Ascending aorta (tissue), 2 donors: Measurements from ENCODE around the gene DNAJB8. TPM values are rescaled to one million over a fixed set of nuclear protein-coding genes. Genes with fewer than 3 reads are reported as not detected.
A peak's percentile ranks its signal among the peaks of the same experiment; 100 is the strongest.

ENCODE experiments used
- DNase-seq, 2 donors: peaks; one replicate each; pipeline ENCODE4 v3.0.0-alpha.2; 2019; ENCODE audit warnings: low spot score in 2 of 2
- H3K27ac ChIP-seq, 2 donors: fragments of 200-600 bp; sonication (generic); one replicate each; pipeline ENCODE4 v1.5.1; 2016 to 2017; ENCODE audit warnings: mild to moderate bottlenecking in 1 of 2
- H3K27me3 ChIP-seq: fragments of 200-600 bp; sonication (generic); one replicate; pipeline ENCODE4 v1.5.1; 2017
- H3K36me3 ChIP-seq, 2 donors: fragments of 200-600 bp; sonication (generic); one replicate each; pipeline ENCODE4 v1.5.1; 2016
- H3K4me1 ChIP-seq, 2 donors: fragments of 200-600 bp; sonication (generic); one replicate each; pipeline ENCODE4 v1.5.1; 2016 to 2017; ENCODE audit warnings: mild to moderate bottlenecking in 1 of 2
- H3K4me3 ChIP-seq, 2 donors: fragments of 200-600 bp; sonication (generic); one replicate each; pipeline ENCODE4 v1.5.1; 2016 to 2017; ENCODE audit warnings: mild to moderate bottlenecking in 1 of 2
- H3K9me3 ChIP-seq, 2 donors: fragments of 200-600 bp; sonication (generic); one replicate each; pipeline ENCODE4 v1.5.1; 2016
- intact Hi-C: fragments of 100-400 bp; cut with DNase I; formaldehyde crosslinking; loops from one replicate; pipeline ENCODE4 v1.15.1; 2023
- total RNA-seq: library from RNA; depleted of rRNA; stranded (reverse); fragments of >200 nt; gene quantifications from one replicate; pipeline ENCODE4 v1.1.0, GENCODE V29; 2016
- TF ChIP-seq, protein P1 (sequence below), 3 experiments: fragments of 200-600 bp in 2 of 3; fragments of 450-650 bp in 1 of 3; sonication (generic) in 2 of 3; IDR thresholded peaks; one replicate each; pipeline ENCODE4 v1.5.1; 2016 to 2019; ENCODE audit warnings: antibody characterized with exemption in 3 of 3, mild to moderate bottlenecking in 1 of 3, moderate library complexity in 1 of 3

DNAJB8 gene
- total RNA-seq, 1 donor from 2014 or later: not detected

DNA sequence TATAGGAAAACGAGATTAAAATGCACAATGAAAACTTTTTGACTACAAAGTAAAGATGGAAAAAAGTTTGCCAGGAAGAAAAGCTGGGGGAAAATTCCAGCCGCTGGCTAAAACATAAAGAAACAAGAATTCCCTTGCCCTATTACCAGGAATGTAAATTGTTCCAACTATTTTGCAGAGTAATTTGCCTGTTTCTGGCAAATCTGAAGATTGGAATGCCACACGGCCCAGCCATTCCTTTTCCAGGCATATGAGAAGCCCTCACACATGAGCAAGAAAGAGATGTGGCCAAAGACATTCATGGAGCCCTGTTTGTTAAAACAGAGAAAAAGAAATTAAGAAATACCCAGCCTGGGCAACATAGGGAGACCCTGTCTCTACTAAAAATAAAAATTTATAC is 34.7 kb upstream of the DNAJB8 start:
- Histone ChIP-seq H3K4me1 (peaks cover 2 to 5% of the 10 kb centered on the region in 2 donors), H3K9me3 (no peaks in the 10 kb centered on the region), H3K27me3 (peaks cover 6% of the 10 kb centered on the region), H3K4me3 (no peak overlapping the region), H3K27ac (no peak overlapping the region), H3K36me3 (no peaks in the 10 kb centered on the region)
- intact Hi-C loops: no loop called here
- no peak for DNase-seq
- TF ChIP-seq, protein P1, sequence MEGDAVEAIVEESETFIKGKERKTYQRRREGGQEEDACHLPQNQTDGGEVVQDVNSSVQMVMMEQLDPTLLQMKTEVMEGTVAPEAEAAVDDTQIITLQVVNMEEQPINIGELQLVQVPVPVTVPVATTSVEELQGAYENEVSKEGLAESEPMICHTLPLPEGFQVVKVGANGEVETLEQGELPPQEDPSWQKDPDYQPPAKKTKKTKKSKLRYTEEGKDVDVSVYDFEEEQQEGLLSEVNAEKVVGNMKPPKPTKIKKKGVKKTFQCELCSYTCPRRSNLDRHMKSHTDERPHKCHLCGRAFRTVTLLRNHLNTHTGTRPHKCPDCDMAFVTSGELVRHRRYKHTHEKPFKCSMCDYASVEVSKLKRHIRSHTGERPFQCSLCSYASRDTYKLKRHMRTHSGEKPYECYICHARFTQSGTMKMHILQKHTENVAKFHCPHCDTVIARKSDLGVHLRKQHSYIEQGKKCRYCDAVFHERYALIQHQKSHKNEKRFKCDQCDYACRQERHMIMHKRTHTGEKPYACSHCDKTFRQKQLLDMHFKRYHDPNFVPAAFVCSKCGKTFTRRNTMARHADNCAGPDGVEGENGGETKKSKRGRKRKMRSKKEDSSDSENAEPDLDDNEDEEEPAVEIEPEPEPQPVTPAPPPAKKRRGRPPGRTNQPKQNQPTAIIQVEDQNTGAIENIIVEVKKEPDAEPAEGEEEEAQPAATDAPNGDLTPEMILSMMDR (IDR thresholded peaks at IDR 0.05): no peak

- TF ChIP-seq, protein P1 (IDR thresholded peaks at IDR 0.05): no peak
- Histone ChIP-seq H3K36me3 (no peaks in the 10 kb centered on the region), H3K9me3 (no peaks in the 10 kb centered on the region), H3K4me3 (no peak overlapping the region), H3K27ac (no peak overlapping the region), H3K4me1 (peaks cover 2 to 5% of the 10 kb centered on the region in 2 donors), H3K27me3 (peaks cover 6% of the 10 kb centered on the region)
- DNase-seq: peak in 1 of 2 donors; percentile 13
- intact Hi-C loops: no loop called here
Measured at GRCh38 chr3:128500556-128500955, 33.9 kb upstream of the DNAJB8 start.

- Histone ChIP-seq H3K4me1 (peaks cover 2 to 5% of the 10 kb centered on the region in 2 donors), H3K27ac (no peak overlapping the region), H3K4me3 (no peak overlapping the region), H3K27me3 (peaks cover 6% of the 10 kb centered on the region), H3K36me3 (no peaks in the 10 kb centered on the region), H3K9me3 (no peaks in the 10 kb centered on the region)
- TF ChIP-seq, protein P1 (IDR thresholded peaks at IDR 0.05): no peak
- DNase-seq: peak in 1 of 2 donors; percentile 19
- intact Hi-C loops: loop anchor here (5.0 to 10.0 kb wide), 4 partner anchors 72 to 425 kb away; no protein-coding TSS in a partner anchor
Measured at GRCh38 chr3:128499724-128500275, 33.1 kb upstream of the DNAJB8 start.

GRCh38 chr3:128498901-128499530 is 32.3 kb upstream of the DNAJB8 start:
- Histone ChIP-seq H3K4me3 (no peak overlapping the region), H3K27ac (no peak overlapping the region), H3K27me3 (peaks cover 6% of the 10 kb centered on the region), H3K4me1 (peaks cover 2 to 5% of the 10 kb centered on the region in 2 donors), H3K36me3 (no peaks in the 10 kb centered on the region), H3K9me3 (no peaks in the 10 kb centered on the region)
- peak in 1 of 2 donors; percentile 8 for DNase-seq
- TF ChIP-seq, protein P1 (IDR thresholded peaks at IDR 0.05): no peak
- intact Hi-C loops: loop anchor here (5.0 to 10.0 kb wide), 4 partner anchors 72 to 424 kb away; no protein-coding TSS in a partner anchor

- H3K27ac ChIP-seq: no peak overlapping the region
- H3K9me3 ChIP-seq: no peaks in the 10 kb centered on the region
- peaks cover 2 to 5% of the 10 kb centered on the region in 2 donors for H3K4me1 ChIP-seq
- H3K27me3 ChIP-seq: peaks cover 9% of the 10 kb centered on the region
- intact Hi-C loops: loop anchor here (5.0 to 10.0 kb wide), 4 partner anchors 71 to 423 kb away; no protein-coding TSS in a partner anchor
- TF ChIP-seq, protein P1 (IDR thresholded peaks at IDR 0.05): no peak
- no peaks in the 10 kb centered on the region for H3K36me3 ChIP-seq
- H3K4me3 ChIP-seq: peak overlapping the region; percentile 66 to 68
- DNase-seq: no peak
Measured at GRCh38 chr3:128498127-128498626, 31.5 kb upstream of the DNAJB8 start.
